A204.1 (cell line): ENCODE measurements around the gene KCNMB3.
"Not testable (repeated sequence)": the region's sequence is repeated elsewhere in the genome, so short reads cannot be mapped to it uniquely, and the experiment has no call there.

ENCODE experiments used
- FAIRE-seq: peaks from 2 replicates; lab custom pipeline; 2012; peaks lifted over from hg19 to GRCh38; lab: Jason Lieb, UNC

KCNMB3 gene, protein sequence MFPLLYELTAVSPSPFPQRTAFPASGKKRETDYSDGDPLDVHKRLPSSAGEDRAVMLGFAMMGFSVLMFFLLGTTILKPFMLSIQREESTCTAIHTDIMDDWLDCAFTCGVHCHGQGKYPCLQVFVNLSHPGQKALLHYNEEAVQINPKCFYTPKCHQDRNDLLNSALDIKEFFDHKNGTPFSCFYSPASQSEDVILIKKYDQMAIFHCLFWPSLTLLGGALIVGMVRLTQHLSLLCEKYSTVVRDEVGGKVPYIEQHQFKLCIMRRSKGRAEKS

DNA sequence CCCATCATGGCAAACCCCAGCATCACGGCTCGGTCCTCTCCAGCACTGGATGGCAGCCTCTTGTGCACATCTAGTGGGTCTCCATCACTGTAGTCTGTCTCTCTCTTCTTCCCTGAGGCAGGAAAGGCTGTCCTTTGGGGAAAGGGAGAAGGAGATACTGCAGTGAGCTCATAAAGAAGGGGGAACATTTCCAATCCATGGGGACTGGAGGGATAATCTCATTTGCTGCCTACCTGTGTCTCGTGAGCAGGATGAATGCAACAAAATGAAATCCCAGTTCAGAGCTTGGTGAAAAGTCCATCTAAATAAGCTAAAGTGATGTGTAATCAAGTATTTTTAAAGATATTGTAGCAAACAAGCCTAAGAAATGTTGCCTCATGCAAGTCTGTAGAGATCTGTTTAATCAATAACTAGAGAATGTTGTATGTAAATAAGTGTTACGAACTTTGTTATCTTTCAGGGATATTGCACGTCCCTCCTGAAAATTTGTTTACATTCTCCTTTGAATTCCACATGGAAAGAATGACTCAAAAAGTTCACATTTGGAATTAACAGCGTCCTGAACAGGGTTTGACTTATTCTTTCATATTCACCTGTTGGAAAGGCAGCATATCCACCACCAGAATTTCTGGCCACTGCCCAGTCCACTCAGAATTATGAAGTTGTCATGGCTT lies at the start of gene KCNMB3:
Gene KCNMB3 (minus strand): TSS at position 312 of the 674 bp plus-strand sequence. CDS start 124 bp downstream, at position 188.
- no peak for FAIRE-seq

DNA sequence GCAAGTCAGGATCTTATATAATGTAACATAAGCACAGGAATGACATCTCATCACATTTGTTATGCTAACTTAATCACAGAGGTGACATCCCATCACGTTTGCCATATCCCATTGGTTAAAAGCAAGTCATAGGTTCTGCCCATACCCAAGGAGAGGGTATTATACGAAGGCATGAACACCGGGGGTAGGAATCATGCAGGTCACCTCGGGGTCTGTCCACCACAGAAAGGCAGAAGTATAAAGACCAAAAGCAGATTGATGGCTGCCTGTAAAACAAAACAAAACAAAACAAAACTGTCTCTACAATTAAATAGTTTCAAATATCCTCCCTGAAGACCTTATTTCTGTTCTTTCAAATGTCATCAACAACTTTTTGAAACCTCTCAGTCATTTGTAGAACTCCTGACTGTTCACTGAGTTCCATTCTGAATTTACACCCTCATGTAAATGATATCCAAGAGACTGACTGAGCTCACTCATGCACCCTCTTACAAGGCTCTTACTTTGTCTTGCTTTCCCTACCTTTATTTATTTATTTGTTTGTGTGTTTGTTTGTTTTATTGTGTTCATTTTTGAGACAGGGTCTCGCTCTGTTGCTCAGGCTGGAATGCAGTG lies 49.2 kb upstream of the KCNMB3 start:
- no peak for FAIRE-seq

DNA sequence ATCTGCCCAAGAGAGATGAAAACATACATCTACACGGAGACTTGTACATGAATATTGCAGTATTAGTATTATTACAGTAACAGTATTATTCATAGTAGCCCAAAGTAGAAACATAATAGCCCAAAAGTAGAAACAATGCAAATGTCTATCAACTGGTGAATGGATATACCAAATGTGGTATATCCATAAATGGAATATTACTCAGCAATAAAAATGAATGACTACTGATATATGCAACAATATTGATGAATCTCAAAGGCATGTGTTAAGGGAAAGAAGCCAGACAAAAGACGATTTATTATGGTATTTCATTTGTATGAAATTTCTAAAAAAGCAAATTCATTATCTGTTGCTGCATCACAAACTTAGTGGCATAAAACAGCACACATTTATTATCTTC lies 48.4 kb upstream of the KCNMB3 start:
- FAIRE-seq, result no peak

GRCh38 chr3:179297971-179298725 lies 47.2 kb upstream of the KCNMB3 start:
- no peak for FAIRE-seq

DNA sequence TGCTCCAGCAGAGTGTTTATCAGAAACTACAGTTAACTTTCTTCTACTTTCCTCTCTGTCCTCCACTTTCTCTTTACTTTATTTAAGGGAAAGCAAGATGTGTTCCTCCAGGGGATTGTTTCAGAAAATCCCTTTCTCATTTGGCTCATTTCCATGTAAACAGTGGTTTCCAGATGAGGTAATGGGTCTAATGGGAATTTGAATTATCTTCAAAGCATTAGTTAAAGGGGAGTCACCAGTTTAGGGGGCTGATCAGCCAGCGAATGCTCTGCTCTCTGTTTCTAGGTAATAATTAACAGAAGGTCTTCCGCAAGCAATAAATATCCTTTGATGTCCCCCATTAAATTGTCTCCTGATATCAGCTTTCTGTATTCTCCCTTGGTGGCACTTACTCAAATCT lies 41.5 kb upstream of the KCNMB3 start:
- FAIRE-seq, result no peak

GRCh38 chr3:179289295-179289694 lies 38.4 kb upstream of the KCNMB3 start:
- no peak for FAIRE-seq

DNA sequence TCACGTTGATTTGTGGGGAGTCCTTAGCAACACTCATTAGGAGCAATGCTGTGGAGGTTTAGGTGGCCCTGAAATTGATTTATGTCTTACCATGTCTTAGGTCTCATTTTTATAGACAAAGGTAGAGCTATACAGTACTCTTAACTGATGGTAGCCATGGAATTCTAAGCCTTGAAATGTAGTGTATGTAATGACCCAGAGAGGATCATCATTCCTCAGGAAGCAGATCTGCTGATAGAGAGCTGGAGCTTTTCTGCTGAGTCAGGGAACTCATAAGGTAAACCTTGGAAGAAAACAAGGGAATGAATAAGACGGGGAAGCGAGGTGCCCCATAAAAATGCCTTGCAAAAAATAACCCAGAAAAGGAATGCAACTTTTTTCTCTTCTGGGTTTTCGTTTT lies 37.9 kb upstream of the KCNMB3 start:
- FAIRE-seq, result no peak

- FAIRE-seq, result no peak
Observed at GRCh38 chr3:179286331-179286730, 35.4 kb upstream of the KCNMB3 start.

GRCh38 chr3:179281825-179282224 lies 30.9 kb upstream of the KCNMB3 start:
- no peak for FAIRE-seq

DNA sequence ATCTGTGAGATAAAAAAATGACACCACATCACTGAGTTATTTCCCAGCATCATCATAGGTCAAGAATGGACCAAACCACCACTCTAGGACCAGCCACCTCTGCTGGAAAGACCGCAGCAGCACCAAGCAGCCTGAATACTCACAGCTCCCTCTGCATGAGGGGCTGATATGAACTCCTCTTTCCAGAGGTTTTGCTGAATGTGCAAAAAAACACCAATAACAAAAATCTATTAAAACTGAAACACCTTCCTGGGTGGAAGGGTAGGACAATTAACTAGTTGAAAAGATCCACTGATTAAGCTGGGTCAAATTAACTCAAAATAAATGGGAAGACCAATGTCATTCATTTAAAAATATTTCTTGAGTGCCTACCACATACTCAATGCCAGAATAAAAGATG lies 28.9 kb upstream of the KCNMB3 start:
- FAIRE-seq, result no peak

DNA sequence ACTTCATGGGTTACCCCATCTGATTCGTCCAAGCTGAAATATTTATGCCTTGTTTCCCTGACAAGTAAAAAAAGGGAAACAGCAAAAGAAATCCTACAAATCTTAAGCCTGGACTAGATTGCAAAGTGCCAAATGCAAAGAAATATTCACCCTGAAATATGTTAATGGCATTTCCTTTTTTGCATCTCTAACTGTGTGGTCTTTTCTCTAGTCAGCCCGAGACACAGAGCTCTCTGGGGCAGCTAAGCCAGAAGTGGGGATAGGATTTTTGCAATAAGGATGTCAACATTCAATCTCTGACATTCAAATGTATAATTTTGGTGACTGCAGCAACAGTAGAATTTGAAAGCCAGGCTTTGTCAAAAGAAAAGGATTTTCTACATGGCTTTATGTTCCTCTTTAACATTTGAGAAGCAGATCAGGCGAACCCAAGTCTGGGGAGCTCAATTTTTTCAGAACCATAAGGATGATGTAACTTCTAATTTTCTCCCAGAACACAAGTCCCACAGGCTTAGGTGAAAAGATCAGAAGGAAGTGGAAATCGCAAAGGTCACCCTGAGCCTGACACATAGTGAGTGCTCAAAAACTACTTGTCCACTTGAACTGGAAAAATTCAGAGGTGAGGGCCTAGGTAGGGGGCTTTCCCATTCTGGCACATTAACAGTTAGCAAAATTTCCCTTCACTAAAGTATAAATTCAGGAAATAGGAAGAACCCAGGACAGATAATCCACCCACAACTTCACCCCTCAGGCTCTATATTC lies 28.2 kb upstream of the KCNMB3 start:
- FAIRE-seq, result no peak

DNA sequence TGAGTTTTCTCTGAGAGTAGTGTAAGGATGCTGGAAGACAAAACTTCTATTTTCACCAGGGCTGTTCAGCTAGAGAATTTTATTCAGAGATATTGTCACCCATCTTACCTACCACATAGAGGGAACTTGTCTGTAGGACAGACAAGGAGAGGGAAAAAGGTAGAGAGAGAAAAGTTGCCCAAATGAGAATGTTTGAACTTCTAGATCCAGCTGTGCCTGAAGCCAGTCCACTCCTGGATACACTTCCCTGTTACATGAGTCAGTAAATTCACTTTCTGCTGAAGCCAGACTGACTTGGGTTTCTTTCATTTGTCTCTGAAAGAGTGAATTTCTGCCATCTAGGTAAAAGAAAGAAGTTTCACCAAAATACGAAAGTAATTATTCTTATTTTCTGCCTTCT lies 27.2 kb upstream of the KCNMB3 start:
- no peak for FAIRE-seq

GRCh38 chr3:179276743-179277142 lies 25.8 kb upstream of the KCNMB3 start:
- FAIRE-seq, result no peak

- FAIRE-seq, result no peak
Observed at GRCh38 chr3:179276001-179276400, 25.1 kb upstream of the KCNMB3 start.

- not testable (repeated sequence) for FAIRE-seq
Observed at GRCh38 chr3:179274434-179274833, 23.5 kb upstream of the KCNMB3 start.

DNA sequence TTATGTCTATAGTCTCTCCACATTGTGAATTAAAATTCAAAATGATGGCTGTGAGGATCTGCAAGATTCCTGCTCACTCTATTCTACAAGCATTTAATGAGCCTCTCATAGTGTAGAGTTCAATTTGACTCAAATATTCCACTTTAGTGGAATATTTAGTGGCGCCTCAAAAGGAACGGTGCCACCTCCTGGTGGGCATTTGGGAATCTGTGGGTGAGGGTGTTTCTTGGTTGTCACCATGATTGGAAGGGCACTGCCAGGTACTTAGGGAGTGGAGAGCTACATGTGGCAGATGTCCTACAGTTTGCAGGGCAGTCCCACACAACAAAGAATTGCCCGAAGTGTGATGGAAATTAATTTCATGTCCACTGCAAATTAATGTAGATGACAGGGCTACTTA lies 21.5 kb upstream of the KCNMB3 start:
- FAIRE-seq, result no peak

DNA sequence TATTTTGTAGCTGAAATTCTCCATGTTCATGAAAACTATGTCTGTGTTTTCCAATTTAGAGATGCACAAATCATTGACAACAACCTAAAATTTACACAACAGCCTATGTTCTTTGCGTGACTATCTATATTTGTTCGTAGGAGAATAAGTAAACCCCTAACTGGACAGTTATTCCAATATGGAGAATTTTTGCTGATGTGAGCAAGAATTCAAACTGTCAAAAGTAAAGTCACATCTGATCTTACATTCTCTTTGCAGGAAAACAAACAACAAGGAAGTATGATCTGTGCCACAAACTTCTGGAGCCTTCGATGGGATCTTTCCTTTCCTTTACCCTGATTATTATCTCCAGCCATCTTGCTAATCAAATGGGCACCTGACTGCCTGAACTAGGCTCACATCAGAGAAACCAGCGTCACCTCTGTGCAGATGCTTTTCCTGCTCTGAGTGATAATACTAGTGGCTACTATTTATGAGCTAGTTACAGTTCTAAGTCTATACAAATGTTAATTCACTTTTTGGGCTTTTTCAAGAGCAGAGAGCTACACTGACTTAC lies 18.3 kb upstream of the KCNMB3 start:
- FAIRE-seq, result no peak

DNA sequence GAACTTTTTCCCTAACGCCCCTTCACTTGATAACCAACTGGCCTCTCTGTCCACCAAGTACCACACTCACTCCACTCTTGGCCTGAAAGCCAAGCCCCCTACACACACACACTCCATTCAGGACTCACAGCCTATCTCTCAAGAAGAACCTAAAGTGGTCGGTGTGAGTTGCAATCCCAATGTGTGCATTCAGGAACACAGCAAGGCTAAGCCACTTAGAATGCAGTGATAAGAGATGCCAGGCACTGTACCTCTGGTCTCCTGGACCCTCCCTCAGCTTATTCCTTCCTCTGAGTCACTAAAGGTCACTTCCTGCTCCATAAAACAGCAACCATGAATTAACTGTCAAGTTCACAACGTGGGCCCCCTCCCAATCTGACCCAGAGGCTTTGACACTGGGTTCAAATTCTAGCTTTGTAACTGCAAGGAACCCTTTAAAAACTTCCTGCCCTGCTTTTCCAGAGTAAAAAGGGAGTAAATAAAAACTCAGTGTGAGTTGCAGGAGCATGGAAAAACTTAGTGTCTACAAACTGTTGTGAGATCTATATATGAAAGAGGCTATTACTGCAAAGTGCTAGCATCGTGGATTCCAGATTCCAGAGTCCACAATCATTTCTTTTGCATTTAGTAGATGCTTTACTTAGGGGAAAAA lies 17.6 kb upstream of the KCNMB3 start:
- no peak for FAIRE-seq

- no peak for FAIRE-seq
Observed at GRCh38 chr3:179266701-179267211, 15.8 kb upstream of the KCNMB3 start.

DNA sequence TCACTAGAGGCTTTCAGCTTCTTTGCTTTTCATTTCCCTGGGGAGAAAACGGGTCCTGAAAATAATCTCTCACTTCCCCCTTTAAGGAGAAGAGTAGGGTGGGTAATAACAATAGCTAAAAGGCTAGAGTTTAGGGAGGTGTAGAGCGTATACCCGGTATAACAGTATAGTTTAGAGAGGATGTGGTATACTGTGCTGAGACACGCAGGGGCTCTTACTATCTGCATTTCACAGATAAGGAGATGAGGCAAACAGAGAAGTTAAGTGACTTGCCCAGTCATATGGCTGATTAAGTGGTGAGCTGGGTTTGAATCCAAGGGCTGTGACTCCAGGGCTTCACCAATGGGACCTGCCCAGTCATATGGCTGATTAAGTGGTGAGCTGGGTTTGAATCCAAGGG lies 15.0 kb upstream of the KCNMB3 start:
- no peak for FAIRE-seq

- no peak for FAIRE-seq
Observed at GRCh38 chr3:179265092-179265491, 14.2 kb upstream of the KCNMB3 start.
